Upper lobe of left lung (tissue), 4 donors: ENCODE data around the gene GSDMA.

Source experiments
- CTCF ChIP-seq, 6 experiments: fragments of 450-650 bp in 4 of 6; fragments of 200-600 bp in 2 of 6; sonication (generic) in 2 of 6; IDR thresholded peaks; one replicate each; pipeline ENCODE4 v1.5.1; 2016 to 2019; ENCODE audit warnings: antibody characterized with exemption in 6 of 6
- POLR2A ChIP-seq, 4 donors: fragments of 450-650 bp; IDR thresholded peaks; one replicate each; pipeline ENCODE4 v1.5.1; 2016 to 2017; ENCODE audit warnings: antibody characterized with exemption in 4 of 4, mild to moderate bottlenecking in 2 of 4

GRCh38 chr17:39950871-39951348 lies 11.9 kb upstream of the GSDMA start:
- no peak for TF ChIP-seq CTCF (IDR thresholded peaks at IDR 0.05)
- TF ChIP-seq POLR2A (IDR thresholded peaks at IDR 0.05) = no peak
